K562 (cell line): ENCODE results near the gene IQSEC3. TPM values are rescaled to one million over a fixed set of nuclear protein-coding genes. Genes with fewer than 3 reads are reported as not detected.
A peak's percentile ranks its signal among the peaks of the same experiment; 100 is the strongest.

Experiments used
- ATAC-seq: fragments of 200-7000 bp; cut with Tn5 transposase; 3 replicates; pipeline ENCODE4 v1.9.1; 2020; ENCODE audit warnings: moderate library complexity
- BruUV-seq: library from RNA; stranded (reverse); fragments of 400-500 nt; replicated peaks from 2 replicates; lab custom pipeline; 2021; lab: Mats Ljungman, UMichigan
- CTCF ChIA-PET: fragments of 300-600 bp; formaldehyde crosslinking; extraction: SDS; loops from one replicate; lab custom pipeline; 2021; ENCODE audit warnings: low intra/inter-chr PET ratio; lab: Yijun Ruan, JAX
- POLR2A ChIA-PET: fragments of 300-600, 350-650 bp; sonication (Branson Sonifier 250); formaldehyde crosslinking; extraction: SDS; loops from one replicate; lab custom pipeline; 2021; ENCODE audit warnings: antibody characterized with exemption, inconsistent platforms; lab: Yijun Ruan, JAX
- DNase-seq, 4 experiments: peaks; one replicate each; pipeline versions ENCODE4 v3.0.0 to v3.0.0-alpha.2; 2011 to 2018; ENCODE audit warnings: low spot score in 3 of 4, mixed read lengths in 3 of 4; ENCODE audit errors: extremely low read depth in 1 of 4
- FAIRE-seq: peaks from 2 replicates; lab custom pipeline; 2011; peaks lifted over from hg19 to GRCh38; lab: Jason Lieb, UNC
- H2AFZ ChIP-seq: 2 replicates; pipeline ENCODE4 v1.6.0; 2011; ENCODE audit warnings: low read depth, low read length, control low read depth, inconsistent platforms
- H3K27ac ChIP-seq: fragments of 200-600 bp; 3 replicates; pipeline ENCODE4 v1.8.0; 2011; ENCODE audit warnings: low read depth, mild to moderate bottlenecking, control low read depth, inconsistent platforms, low read length, moderate library complexity, mixed read lengths; ENCODE audit errors: extremely low read depth
- H3K27me3 ChIP-seq, 2 experiments: fragments of 300-600 bp in 1 of 2; 2 replicates in 1 of 2; 3 replicates in 1 of 2; pipeline versions ENCODE4 v1.6.0 to v1.8.0; 2011; ENCODE audit warnings: inconsistent platforms in 2 of 2, low read length in 2 of 2, mild to moderate bottlenecking in 1 of 2, mixed read lengths in 1 of 2, moderate library complexity in 1 of 2; ENCODE audit not compliant: control insufficient read depth in 2 of 2, insufficient read depth in 2 of 2
- H3K36me3 ChIP-seq: fragments of 300-600 bp; 3 replicates; pipeline ENCODE4 v1.8.0; 2011; ENCODE audit warnings: mild to moderate bottlenecking, low read length, inconsistent platforms; ENCODE audit not compliant: control insufficient read depth, insufficient read depth
- H3K4me1 ChIP-seq, 2 experiments: fragments of 200-600 bp in 1 of 2; replicated peaks in 1 of 2; 2 replicates in 1 of 2; 3 replicates in 1 of 2; pipeline versions ENCODE4 v1.5.1 to v1.8.0; 2011; ENCODE audit warnings: inconsistent platforms in 2 of 2, low read length in 2 of 2, mild to moderate bottlenecking in 1 of 2, mixed read lengths in 1 of 2, moderate library complexity in 1 of 2; ENCODE audit not compliant: control insufficient read depth in 2 of 2, insufficient read depth in 2 of 2
- H3K4me2 ChIP-seq: 2 replicates; pipeline ENCODE4 v1.6.1; 2011; ENCODE audit warnings: low read length, control low read depth, inconsistent platforms, mixed read lengths; ENCODE audit not compliant: insufficient read depth
- H3K4me3 ChIP-seq: fragments of 200-600 bp; sonication (generic), shearing (Covaris generic); 2 replicates; pipeline ENCODE4 v1.5.1; 2016; ENCODE audit warnings: control low read depth, inconsistent platforms
- H3K79me2 ChIP-seq: fragments of 200-600 bp; 3 replicates; pipeline ENCODE4 v1.8.0; 2011; ENCODE audit warnings: low read length, inconsistent platforms; ENCODE audit not compliant: control insufficient read depth, insufficient read depth
- H3K9ac ChIP-seq, 2 experiments: 2 replicates each; pipeline versions ENCODE4 v1.6.0 to v1.6.1; 2011; ENCODE audit warnings: low read depth in 2 of 2, low read length in 2 of 2, control low read depth in 1 of 2, inconsistent platforms in 1 of 2, mild to moderate bottlenecking in 1 of 2, mixed read lengths in 1 of 2; ENCODE audit not compliant: insufficient read depth in 1 of 2
- H3K9me1 ChIP-seq: one replicate; pipeline ENCODE4 v1.6.0; 2011; ENCODE audit warnings: inconsistent platforms, mild to moderate bottlenecking, low read length, moderate library complexity; ENCODE audit not compliant: control insufficient read depth, insufficient read depth
- H3K9me3 ChIP-seq: replicated peaks from 2 replicates; pipeline ENCODE4 v1.5.1; 2011; ENCODE audit warnings: low read depth, low read length, inconsistent platforms; ENCODE audit not compliant: control insufficient read depth, insufficient read depth
- H4K20me1 ChIP-seq: replicated peaks from 2 replicates; pipeline ENCODE4 v1.6.1; 2011; ENCODE audit warnings: low read length, inconsistent platforms, mixed read lengths; ENCODE audit not compliant: control insufficient read depth, insufficient read depth
- CHD4 ChIP-seq: fragments of 200-600 bp; sonication (generic); IDR thresholded peaks from 3 replicates; pipeline ENCODE4 v1.6.1; 2012; ENCODE audit warnings: low read depth, mild to moderate bottlenecking, mixed read lengths, low read length, inconsistent platforms; ENCODE audit not compliant: insufficient read depth, insufficient replicate concordance, poor library complexity, severe bottlenecking
- FOXA1 ChIP-seq: fragments of 450-650 bp; IDR thresholded peaks from 2 replicates; pipeline ENCODE4 v1.6.1; 2016; ENCODE audit warnings: mild to moderate bottlenecking, borderline replicate concordance
- FOXK2 ChIP-seq, 2 experiments: fragments of 450-650 bp; IDR thresholded peaks in 1 of 2; conservative IDR thresholded peaks in 1 of 2; 2 replicates each; pipeline ENCODE4 v1.6.1; 2016; ENCODE audit warnings: low read depth in 2 of 2, mild to moderate bottlenecking in 1 of 2
- GTF2E2 ChIP-seq: fragments of 200-800 bp; sonication (Bioruptor generic); IDR thresholded peaks from 2 replicates; pipeline ENCODE4 v1.6.1; 2016; ENCODE audit warnings: missing genetic modification characterization, missing compliant biosample characterization
- HDAC2 ChIP-seq: fragments of 450-650 bp; IDR thresholded peaks from 2 replicates; pipeline ENCODE4 v1.6.1; 2016; ENCODE audit warnings: mild to moderate bottlenecking
- SMAD2 ChIP-seq: fragments of 150-350 bp; IDR thresholded peaks from 2 replicates; pipeline ENCODE4 v1.6.1; 2014; ENCODE audit warnings: low read depth, mild to moderate bottlenecking, low read length
- SMARCA4 ChIP-seq: fragments of 450-650 bp; IDR thresholded peaks from 2 replicates; pipeline ENCODE4 v1.6.1; 2016
- WHSC1 ChIP-seq: IDR thresholded peaks from one replicate; pipeline ENCODE4 v1.6.1; 2012; ENCODE audit warnings: low read length, control low read depth, inconsistent platforms
- ZNF12 ChIP-seq: sonication (generic); formaldehyde crosslinking; IDR thresholded peaks from 2 replicates; pipeline ENCODE4 v1.4.0; 2020; ENCODE audit warnings: mild to moderate bottlenecking, missing genetic modification reagents
- ZNF133 ChIP-seq: fragments of 250-450 bp; sonication (Bioruptor Pico); IDR thresholded peaks from 2 replicates; pipeline ENCODE4 v1.4.0; 2020; ENCODE audit warnings: mild to moderate bottlenecking
- ZNF785 ChIP-seq: fragments of 250-450 bp; sonication (Bioruptor Pico); IDR thresholded peaks from 2 replicates; pipeline ENCODE4 v1.4.0; 2020; ENCODE audit warnings: mild to moderate bottlenecking
- WGBS: fragments of 100-300 bp; shearing (Covaris generic); methylation state at CpG from one replicate; pipeline ENCODE4 v1.1.6; 2016; ENCODE audit warnings: low coverage, mixed read lengths; ENCODE audit not compliant: insufficient coverage; ENCODE audit errors: missing lambda C conversion rate; 5-methylcytosine and 5-hydroxymethylcytosine counted together
- in situ Hi-C: fragments of 300-500 bp; cut with MboI; formaldehyde crosslinking; loops from 4 replicates; pipeline ENCODE4 v1.15.0; 2018; ENCODE audit warnings: inconsistent platforms, mixed read lengths
- intact Hi-C: fragments of 100-400 bp; cut with micrococcal nuclease; formaldehyde crosslinking; loops from 2 replicates; pipeline ENCODE4 v1.14.2; 2022
- polyA plus RNA-seq, 8 experiments: library from polyadenylated mRNA; depleted of rRNA in 4 of 8; stranded (reverse) in 5 of 8; unstranded in 3 of 8; fragments of >200 nt; fragmentation: Nextera tagmentation in 2 of 8; fragmentation: Illumina TruSeq in 1 of 8; extraction: Ambion mirVana in 2 of 8; extraction: Trizol in 1 of 8; gene quantifications; 2 replicates each; pipeline versions ENCODE4 v1.2.1 to v1.2.3, GENCODE V29; 2011 to 2014; ENCODE audit warnings: inconsistent platforms in 1 of 8, missing spikeins in 1 of 8
- total RNA-seq, 7 experiments: library from RNA; depleted of rRNA in 6 of 7; stranded (reverse); fragments of >200 nt in 6 of 7; fragmentation: Illumina TruSeq in 2 of 7; extraction: Trizol in 2 of 7; gene quantifications; 2 replicates each; pipeline versions ENCODE4 v1.2.1 to v1.2.3, GENCODE V29; 2011 to 2021; ENCODE audit warnings: low replicate concordance in 1 of 7
- TF ChIP-seq, protein P1 (sequence below): sonication (generic); formaldehyde crosslinking; IDR thresholded peaks from 2 replicates; pipeline ENCODE4 v1.8.0; 2023; ENCODE audit warnings: missing genetic modification reagents, mild to moderate bottlenecking, borderline replicate concordance
- TF ChIP-seq, protein P2 (sequence below): sonication (generic); formaldehyde crosslinking; IDR thresholded peaks from 2 replicates; pipeline ENCODE4 v1.8.0; 2022; ENCODE audit warnings: missing genetic modification reagents, mild to moderate bottlenecking, moderate library complexity, borderline replicate concordance
- TF ChIP-seq, protein P3 (sequence below): sonication (generic); formaldehyde crosslinking; IDR thresholded peaks from 2 replicates; pipeline ENCODE4 v1.8.0; 2022; ENCODE audit warnings: mild to moderate bottlenecking, missing genetic modification reagents

Gene IQSEC3
- total and polyA plus RNA-seq, 9 of the 15 experiments (the other 6 are each of a cell fraction or from before 2014, with no cell fraction given): under 0.01 to 0.25 (median 0.08) TPM; not detected in 3

GRCh38 chr12:105696-106095, 39.1 kb downstream of the IQSEC3 start (continued):
- TF ChIP-seq, protein P1, sequence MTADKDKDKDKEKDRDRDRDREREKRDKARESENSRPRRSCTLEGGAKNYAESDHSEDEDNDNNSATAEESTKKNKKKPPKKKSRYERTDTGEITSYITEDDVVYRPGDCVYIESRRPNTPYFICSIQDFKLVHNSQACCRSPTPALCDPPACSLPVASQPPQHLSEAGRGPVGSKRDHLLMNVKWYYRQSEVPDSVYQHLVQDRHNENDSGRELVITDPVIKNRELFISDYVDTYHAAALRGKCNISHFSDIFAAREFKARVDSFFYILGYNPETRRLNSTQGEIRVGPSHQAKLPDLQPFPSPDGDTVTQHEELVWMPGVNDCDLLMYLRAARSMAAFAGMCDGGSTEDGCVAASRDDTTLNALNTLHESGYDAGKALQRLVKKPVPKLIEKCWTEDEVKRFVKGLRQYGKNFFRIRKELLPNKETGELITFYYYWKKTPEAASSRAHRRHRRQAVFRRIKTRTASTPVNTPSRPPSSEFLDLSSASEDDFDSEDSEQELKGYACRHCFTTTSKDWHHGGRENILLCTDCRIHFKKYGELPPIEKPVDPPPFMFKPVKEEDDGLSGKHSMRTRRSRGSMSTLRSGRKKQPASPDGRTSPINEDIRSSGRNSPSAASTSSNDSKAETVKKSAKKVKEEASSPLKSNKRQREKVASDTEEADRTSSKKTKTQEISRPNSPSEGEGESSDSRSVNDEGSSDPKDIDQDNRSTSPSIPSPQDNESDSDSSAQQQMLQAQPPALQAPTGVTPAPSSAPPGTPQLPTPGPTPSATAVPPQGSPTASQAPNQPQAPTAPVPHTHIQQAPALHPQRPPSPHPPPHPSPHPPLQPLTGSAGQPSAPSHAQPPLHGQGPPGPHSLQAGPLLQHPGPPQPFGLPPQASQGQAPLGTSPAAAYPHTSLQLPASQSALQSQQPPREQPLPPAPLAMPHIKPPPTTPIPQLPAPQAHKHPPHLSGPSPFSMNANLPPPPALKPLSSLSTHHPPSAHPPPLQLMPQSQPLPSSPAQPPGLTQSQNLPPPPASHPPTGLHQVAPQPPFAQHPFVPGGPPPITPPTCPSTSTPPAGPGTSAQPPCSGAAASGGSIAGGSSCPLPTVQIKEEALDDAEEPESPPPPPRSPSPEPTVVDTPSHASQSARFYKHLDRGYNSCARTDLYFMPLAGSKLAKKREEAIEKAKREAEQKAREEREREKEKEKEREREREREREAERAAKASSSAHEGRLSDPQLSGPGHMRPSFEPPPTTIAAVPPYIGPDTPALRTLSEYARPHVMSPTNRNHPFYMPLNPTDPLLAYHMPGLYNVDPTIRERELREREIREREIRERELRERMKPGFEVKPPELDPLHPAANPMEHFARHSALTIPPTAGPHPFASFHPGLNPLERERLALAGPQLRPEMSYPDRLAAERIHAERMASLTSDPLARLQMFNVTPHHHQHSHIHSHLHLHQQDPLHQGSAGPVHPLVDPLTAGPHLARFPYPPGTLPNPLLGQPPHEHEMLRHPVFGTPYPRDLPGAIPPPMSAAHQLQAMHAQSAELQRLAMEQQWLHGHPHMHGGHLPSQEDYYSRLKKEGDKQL (CRISPR knock-in tag): no peak

- no peaks in the 10 kb centered on the region for H4K20me1 ChIP-seq
- ChIA-PET POLR2A (no interaction called here), CTCF (no interaction called here)
- no peak overlapping the region for H3K4me2 ChIP-seq
- FAIRE-seq: peak; percentile 69
- 70% methylated on average over 4 of the region's 5 CpGs for WGBS
- H3K9me1 ChIP-seq: no peaks in the 10 kb centered on the region
- H3K9ac ChIP-seq: peak overlapping the region in 1 of 2 experiments; percentile 0; a peak in 1 of 4 replicates
- 0 out of 3 replicates have a peak, but pooled peaks have one; percentile 6 for ATAC-seq
- H3K27me3 ChIP-seq: no peaks in the 10 kb centered on the region
- peak in 3 of 4 experiments; percentile 19 to 41 (median 20) for DNase-seq
- in situ Hi-C loops (no loop called here), intact Hi-C loops (no loop called here)
- H3K4me1 ChIP-seq: peaks cover 34 to 38% of the 10 kb centered on the region in 2 experiments
- no peak overlapping the region; the same call in 2 of the 3 replicates for H3K27ac ChIP-seq
- H3K79me2 ChIP-seq: no peaks in the 10 kb centered on the region
- H3K4me3 ChIP-seq: no peak overlapping the region
- BruUV-seq: no TSS peak
- peak overlapping the region; percentile 34 for H2AFZ ChIP-seq
- H3K36me3 ChIP-seq: no peaks in the 10 kb centered on the region
- no peaks in the 10 kb centered on the region for H3K9me3 ChIP-seq
- no peak for TF ChIP-seq ZNF133 (CRISPR knock-in tag)
- TF ChIP-seq, protein P2, sequence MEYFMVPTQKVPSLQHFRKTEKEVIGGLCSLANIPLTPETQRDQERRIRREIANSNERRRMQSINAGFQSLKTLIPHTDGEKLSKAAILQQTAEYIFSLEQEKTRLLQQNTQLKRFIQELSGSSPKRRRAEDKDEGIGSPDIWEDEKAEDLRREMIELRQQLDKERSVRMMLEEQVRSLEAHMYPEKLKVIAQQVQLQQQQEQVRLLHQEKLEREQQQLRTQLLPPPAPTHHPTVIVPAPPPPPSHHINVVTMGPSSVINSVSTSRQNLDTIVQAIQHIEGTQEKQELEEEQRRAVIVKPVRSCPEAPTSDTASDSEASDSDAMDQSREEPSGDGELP (CRISPR knock-in tag): peak; percentile 46; the same call in 1 of the 2 replicates
- TF ChIP-seq HDAC2: peak; percentile 47; the same call in 1 of the 2 replicates
- TF ChIP-seq FOXA1: no peak
- TF ChIP-seq SMARCA4: no peak
- TF ChIP-seq ZNF785 (CRISPR knock-in tag): no peak
- no peak for TF ChIP-seq FOXK2 (conservative IDR thresholded peaks at IDR 0.05 in 1 of 2, IDR thresholded peaks at IDR 0.05 in 1 of 2; ENCODE audit: low read depth in 2 of 2)
- TF ChIP-seq GTF2E2: no peak
- peak; percentile 30 for TF ChIP-seq CHD4
- TF ChIP-seq ZNF12 (CRISPR knock-in tag): no peak
- TF ChIP-seq, protein P3, sequence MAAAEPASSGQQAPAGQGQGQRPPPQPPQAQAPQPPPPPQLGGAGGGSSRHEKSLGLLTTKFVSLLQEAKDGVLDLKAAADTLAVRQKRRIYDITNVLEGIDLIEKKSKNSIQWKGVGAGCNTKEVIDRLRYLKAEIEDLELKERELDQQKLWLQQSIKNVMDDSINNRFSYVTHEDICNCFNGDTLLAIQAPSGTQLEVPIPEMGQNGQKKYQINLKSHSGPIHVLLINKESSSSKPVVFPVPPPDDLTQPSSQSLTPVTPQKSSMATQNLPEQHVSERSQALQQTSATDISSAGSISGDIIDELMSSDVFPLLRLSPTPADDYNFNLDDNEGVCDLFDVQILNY: no peak
- no peak for TF ChIP-seq WHSC1
- TF ChIP-seq SMAD2: no peak
Measured at GRCh38 chr12:106118-106591, 39.6 kb downstream of the IQSEC3 start.
